Neuronal stem cell (in vitro differentiated cells): ENCODE data around the gene CACNB4.

Experiments used
- DNase-seq: peaks from one replicate; pipeline ENCODE4 v3.0.0-alpha.2; 2013; ENCODE audit warnings: low spot score
- H2AFZ ChIP-seq: one replicate; pipeline ENCODE4 v1.6.1; 2013; ENCODE audit warnings: mild to moderate bottlenecking, low read length, inconsistent platforms
- H2AK5ac ChIP-seq: 2 replicates; pipeline ENCODE4 v1.6.1; 2013; ENCODE audit warnings: low read depth, mild to moderate bottlenecking, inconsistent platforms, low read length, moderate library complexity, mixed read lengths
- H2BK120ac ChIP-seq: 2 replicates; pipeline ENCODE4 v1.6.1; 2013; ENCODE audit warnings: low read depth, mild to moderate bottlenecking, inconsistent platforms, low read length, moderate library complexity, mixed read lengths
- H2BK12ac ChIP-seq: one replicate; pipeline ENCODE4 v1.6.1; 2013; ENCODE audit warnings: low read length, inconsistent platforms
- H2BK15ac ChIP-seq: 2 replicates; pipeline ENCODE4 v1.6.1; 2013; ENCODE audit warnings: mild to moderate bottlenecking, low read length, inconsistent platforms, mixed read lengths
- H2BK5ac ChIP-seq: one replicate; pipeline ENCODE4 v1.6.1; 2013; ENCODE audit warnings: inconsistent platforms, mild to moderate bottlenecking, low read length, moderate library complexity
- H3K14ac ChIP-seq: one replicate; pipeline ENCODE4 v1.6.1; 2013; ENCODE audit warnings: low read length, inconsistent platforms
- H3K18ac ChIP-seq: 2 replicates; pipeline ENCODE4 v1.6.1; 2013; ENCODE audit warnings: low read length, inconsistent platforms
- H3K23ac ChIP-seq: 2 replicates; pipeline ENCODE4 v1.6.1; 2013; ENCODE audit warnings: low read depth, mild to moderate bottlenecking, mixed read lengths, low read length, inconsistent platforms; ENCODE audit not compliant: poor library complexity
- H3K27ac ChIP-seq: replicated peaks from 3 replicates; pipeline ENCODE4 v1.5.1; 2013; ENCODE audit warnings: low read length, inconsistent platforms
- H3K27me3 ChIP-seq, 3 experiments: 2 replicates each; pipeline ENCODE4 v1.6.1; 2013; ENCODE audit warnings: low read length in 3 of 3, mild to moderate bottlenecking in 2 of 3, inconsistent platforms in 1 of 3, low read depth in 1 of 3, mixed read lengths in 1 of 3, moderate library complexity in 1 of 3; ENCODE audit not compliant: control insufficient read depth in 3 of 3, insufficient read depth in 3 of 3
- H3K36me3 ChIP-seq, 2 donors: replicated peaks in 1 of 2; 2 replicates each; pipeline ENCODE4 v1.6.1; 2013; ENCODE audit warnings: low read length in 2 of 2; ENCODE audit not compliant: control insufficient read depth in 2 of 2, insufficient read depth in 2 of 2
- H3K4ac ChIP-seq: 2 replicates; pipeline ENCODE4 v1.6.1; 2013; ENCODE audit warnings: inconsistent platforms, mild to moderate bottlenecking, low read length, moderate library complexity
- H3K4me1 ChIP-seq, 2 donors: 1 replicate in 1 of 2; 2 replicates in 1 of 2; pipeline ENCODE4 v1.6.1; 2013; ENCODE audit warnings: low read length in 2 of 2, low read depth in 1 of 2; ENCODE audit not compliant: control insufficient read depth in 2 of 2, insufficient read depth in 1 of 2
- H3K4me2 ChIP-seq: one replicate; pipeline ENCODE4 v1.6.1; 2013; ENCODE audit warnings: mild to moderate bottlenecking, low read length, inconsistent platforms; ENCODE audit not compliant: insufficient read depth, poor library complexity, severe bottlenecking
- H3K4me3 ChIP-seq, 2 donors: 2 replicates each; pipeline ENCODE4 v1.5.1; 2013; ENCODE audit warnings: low read length in 2 of 2, mild to moderate bottlenecking in 2 of 2, inconsistent platforms in 1 of 2, moderate library complexity in 1 of 2
- H3K79me1 ChIP-seq: one replicate; pipeline ENCODE4 v1.6.1; 2013; ENCODE audit warnings: low read depth, mild to moderate bottlenecking, inconsistent platforms, low read length, moderate library complexity
- H3K9ac ChIP-seq: one replicate; pipeline ENCODE4 v1.6.1; 2013; ENCODE audit warnings: mild to moderate bottlenecking, low read depth, low read length, inconsistent platforms; ENCODE audit not compliant: poor library complexity
- H3K9me3 ChIP-seq, 2 donors: replicated peaks in 1 of 2; 2 replicates each; pipeline versions ENCODE3 to v1.6.1; 2013; ENCODE audit warnings: low read length in 2 of 2, mild to moderate bottlenecking in 2 of 2, inconsistent platforms in 1 of 2, low read depth in 1 of 2, mixed read lengths in 1 of 2, moderate library complexity in 1 of 2; ENCODE audit not compliant: control insufficient read depth in 2 of 2, insufficient read depth in 1 of 2
- H4K8ac ChIP-seq: one replicate; pipeline ENCODE4 v1.6.1; 2013; ENCODE audit warnings: low read depth, mild to moderate bottlenecking, inconsistent platforms, low read length, moderate library complexity
- H4K91ac ChIP-seq: one replicate; pipeline ENCODE4 v1.6.1; 2013; ENCODE audit warnings: low read length, low read depth, mild to moderate bottlenecking, inconsistent platforms; ENCODE audit not compliant: poor library complexity
- WGBS, 2 donors: extraction: QIAGEN DNeasy Blood & Tissue Kit; methylation state at CpG; one replicate each; pipeline ENCODE4 v1.1.7; 2013; ENCODE audit warnings: missing lambda C conversion rate in 2 of 2, mixed read lengths in 1 of 2; ENCODE audit not compliant: insufficient read length in 2 of 2, insufficient replicate concordance in 1 of 2; ENCODE audit errors: extremely low coverage in 2 of 2; 5-methylcytosine and 5-hydroxymethylcytosine counted together

CACNB4 gene

GRCh38 chr2:151805961-151806360 is 292.9 kb downstream of the CACNB4 start:
- H3K4me2 ChIP-seq = no peak overlapping the region
- H3K27ac ChIP-seq = no peak overlapping the region
- no peak overlapping the region for H3K23ac ChIP-seq
- H3K36me3 ChIP-seq = peaks cover 10 to 96% of the 10 kb centered on the region in 2 donors
- no peak overlapping the region for H2BK12ac ChIP-seq
- no peak overlapping the region for H4K8ac ChIP-seq
- H4K91ac ChIP-seq = no peak overlapping the region
- DNase-seq = no peak
- H3K9ac ChIP-seq = no peak overlapping the region
- H3K79me1 ChIP-seq = no peaks in the 10 kb centered on the region
- H3K14ac ChIP-seq = no peak overlapping the region
- H3K4ac ChIP-seq = no peak overlapping the region
- H2AFZ ChIP-seq = no peak overlapping the region
- H2BK120ac ChIP-seq = no peak overlapping the region
- H2BK5ac ChIP-seq = no peak overlapping the region
- H3K4me3 ChIP-seq = no peak overlapping the region
- no peaks in the 10 kb centered on the region for H3K27me3 ChIP-seq
- no peak overlapping the region for H2AK5ac ChIP-seq
- no peak overlapping the region for H3K18ac ChIP-seq
- no peak overlapping the region for H2BK15ac ChIP-seq
- H3K4me1 ChIP-seq = peaks cover 0 to 3% of the 10 kb centered on the region in 2 donors
- H3K9me3 ChIP-seq = no peaks in the 10 kb centered on the region

DNA sequence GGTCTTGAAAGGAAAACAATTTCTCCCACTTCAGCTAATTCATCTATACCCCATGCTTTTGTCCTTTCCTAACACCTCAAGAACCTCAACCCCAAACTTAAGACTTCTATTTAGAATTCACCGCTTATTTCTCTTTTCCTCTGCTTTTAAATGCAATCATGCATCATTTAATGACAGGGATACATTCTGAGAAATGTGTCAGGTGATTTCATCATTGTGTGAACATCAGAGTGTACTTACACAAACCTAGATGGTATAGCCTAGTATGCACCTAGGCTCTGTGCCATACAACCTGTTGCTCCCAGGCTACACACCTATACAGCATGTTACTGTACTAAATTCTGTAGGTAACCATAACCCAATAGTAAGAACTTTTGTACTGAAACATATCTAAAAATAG is 293.5 kb downstream of the CACNB4 start:
- Histone ChIP-seq H2AK5ac (no peak overlapping the region), H3K4me3 (no peak overlapping the region), H3K23ac (no peak overlapping the region), H3K4me2 (no peak overlapping the region), H2BK15ac (no peak overlapping the region), H3K4ac (no peak overlapping the region), H3K18ac (no peak overlapping the region), H3K36me3 (peaks cover 8 to 96% of the 10 kb centered on the region in 2 donors), H3K9ac (no peak overlapping the region), H2BK120ac (no peak overlapping the region), H3K27me3 (no peaks in the 10 kb centered on the region), H2BK5ac (no peak overlapping the region), H3K27ac (no peak overlapping the region), H2AFZ (no peak overlapping the region), H3K79me1 (no peaks in the 10 kb centered on the region), H3K4me1 (peaks cover 0 to 3% of the 10 kb centered on the region in 2 donors), H4K8ac (no peak overlapping the region), H4K91ac (no peak overlapping the region), H3K9me3 (no peaks in the 10 kb centered on the region), H3K14ac (no peak overlapping the region), H2BK12ac (no peak overlapping the region)
- DNase-seq = no peak
- no CpG with 5 or more reads among the region's 1 CpG for WGBS, 2 donors

DNA sequence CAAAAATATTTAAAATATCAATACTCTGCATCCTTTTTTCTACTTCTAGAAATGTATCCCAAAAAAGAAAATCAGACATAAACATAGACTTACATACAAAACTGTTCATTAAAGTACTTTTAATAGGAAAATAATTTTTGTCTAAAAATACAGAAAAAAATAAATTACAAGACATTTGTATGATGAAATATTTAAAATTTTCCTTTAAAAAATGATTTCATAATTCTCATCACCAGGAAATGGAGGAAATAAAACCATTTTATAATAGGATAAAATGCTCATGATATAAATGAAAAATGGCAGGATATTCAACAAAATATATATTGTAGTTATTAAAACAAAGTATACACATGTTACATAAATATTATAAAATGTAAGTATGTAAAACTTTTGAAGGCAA is 295.0 kb downstream of the CACNB4 start:
- Histone ChIP-seq H3K4me2 (no peak overlapping the region), H3K4ac (no peak overlapping the region), H3K36me3 (peaks cover 6 to 95% of the 10 kb centered on the region in 2 donors)

DNA sequence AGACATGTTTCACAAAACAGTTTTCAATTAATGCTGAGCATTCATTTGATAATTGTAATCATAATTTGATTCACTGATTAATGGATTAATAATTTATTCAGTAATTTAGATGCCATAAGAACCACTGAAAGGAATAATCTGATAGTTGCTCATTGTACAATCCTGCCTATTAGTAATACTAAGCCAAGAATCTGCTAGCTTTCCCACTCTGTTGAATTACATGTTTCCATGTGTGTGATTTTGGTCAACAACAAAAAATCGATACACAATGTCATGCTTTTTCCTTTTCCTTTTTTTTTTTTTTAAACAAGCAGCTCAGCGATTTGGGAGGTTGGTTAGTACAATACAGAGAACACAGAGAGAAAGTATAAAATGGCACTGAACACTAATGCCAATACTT is 296.5 kb downstream of the CACNB4 start:
- Histone ChIP-seq H3K9me3 (no peaks in the 10 kb centered on the region), H3K4me3 (no peak overlapping the region), H3K27ac (no peak overlapping the region), H3K4ac (no peak overlapping the region), H4K8ac (no peak overlapping the region), H3K18ac (no peak overlapping the region), H3K36me3 (peaks cover 5 to 88% of the 10 kb centered on the region in 2 donors), H3K23ac (no peak overlapping the region), H2AFZ (no peak overlapping the region), H2BK12ac (no peak overlapping the region), H3K4me1 (peaks cover 0 to 3% of the 10 kb centered on the region in 2 donors), H2BK120ac (no peak overlapping the region), H4K91ac (no peak overlapping the region), H3K79me1 (no peaks in the 10 kb centered on the region), H2BK15ac (no peak overlapping the region), H2AK5ac (no peak overlapping the region), H2BK5ac (no peak overlapping the region), H3K27me3 (no peaks in the 10 kb centered on the region), H3K4me2 (no peak overlapping the region), H3K9ac (no peak overlapping the region), H3K14ac (no peak overlapping the region)
- WGBS, 2 donors = no CpG with 5 or more reads among the region's 2 CpGs
- DNase-seq = no peak

More for the DNA sequence above, 295.0 kb downstream of the CACNB4 start:
- Histone ChIP-seq H3K27me3 (no peaks in the 10 kb centered on the region), H2AFZ (no peak overlapping the region), H4K91ac (no peak overlapping the region), H2BK120ac (no peak overlapping the region), H3K14ac (no peak overlapping the region), H3K9me3 (no peaks in the 10 kb centered on the region), H3K4me1 (peaks cover 0 to 3% of the 10 kb centered on the region in 2 donors), H2BK12ac (no peak overlapping the region), H3K23ac (no peak overlapping the region), H3K27ac (no peak overlapping the region), H3K79me1 (no peaks in the 10 kb centered on the region), H2BK5ac (no peak overlapping the region), H2AK5ac (no peak overlapping the region), H3K4me3 (no peak overlapping the region), H4K8ac (no peak overlapping the region), H3K18ac (no peak overlapping the region), H3K9ac (no peak overlapping the region), H2BK15ac (no peak overlapping the region)
- no peak for DNase-seq
